Chondrocyte (in vitro differentiated cells): ENCODE data around the gene NFASC. TPM values are rescaled to one million over a fixed set of nuclear protein-coding genes. Genes with fewer than 3 reads are reported as not detected.

Experiments used
- DNase-seq: peaks from one replicate; pipeline ENCODE4 v3.0.0; 2021; ENCODE audit warnings: mixed read lengths, low spot score
- H3K27ac Mint-ChIP-seq: one replicate; pipeline ENCODE4 v1.8.0; 2021; ENCODE audit warnings: mild to moderate bottlenecking, moderate library complexity, mixed read lengths; ENCODE audit not compliant: unreplicated experiment
- H3K27me3 Mint-ChIP-seq: 2 replicates; pipeline ENCODE4 v1.8.0; 2021; ENCODE audit warnings: low read depth, mixed read lengths
- H3K36me3 Mint-ChIP-seq: 2 replicates; pipeline ENCODE4 v1.8.0; 2021; ENCODE audit warnings: low read depth, mixed read lengths
- H3K4me1 Mint-ChIP-seq: 2 replicates; pipeline ENCODE4 v1.8.0; 2021; ENCODE audit warnings: low read depth, mild to moderate bottlenecking, mixed read lengths
- H3K4me3 Mint-ChIP-seq: one replicate; pipeline ENCODE4 v1.8.0; 2021; ENCODE audit warnings: mild to moderate bottlenecking, moderate library complexity, mixed read lengths; ENCODE audit not compliant: unreplicated experiment
- H3K9me3 Mint-ChIP-seq: 2 replicates; pipeline ENCODE4 v1.8.0; 2021; ENCODE audit warnings: low read depth, mixed read lengths
- total RNA-seq: library from RNA; stranded (reverse); gene quantifications from 3 replicates; pipeline ENCODE4 v1.2.1, GENCODE V29; 2021
- TF ChIP-seq, protein P1 (sequence below): fragments of 200-600 bp; sonication (generic); IDR thresholded peaks from 2 replicates; pipeline ENCODE4 v1.5.0; 2021; ENCODE audit warnings: antibody characterized with exemption, mild to moderate bottlenecking, moderate library complexity

NFASC gene
- total RNA-seq, 1 donor from 2014 or later: 0.20 TPM

DNA sequence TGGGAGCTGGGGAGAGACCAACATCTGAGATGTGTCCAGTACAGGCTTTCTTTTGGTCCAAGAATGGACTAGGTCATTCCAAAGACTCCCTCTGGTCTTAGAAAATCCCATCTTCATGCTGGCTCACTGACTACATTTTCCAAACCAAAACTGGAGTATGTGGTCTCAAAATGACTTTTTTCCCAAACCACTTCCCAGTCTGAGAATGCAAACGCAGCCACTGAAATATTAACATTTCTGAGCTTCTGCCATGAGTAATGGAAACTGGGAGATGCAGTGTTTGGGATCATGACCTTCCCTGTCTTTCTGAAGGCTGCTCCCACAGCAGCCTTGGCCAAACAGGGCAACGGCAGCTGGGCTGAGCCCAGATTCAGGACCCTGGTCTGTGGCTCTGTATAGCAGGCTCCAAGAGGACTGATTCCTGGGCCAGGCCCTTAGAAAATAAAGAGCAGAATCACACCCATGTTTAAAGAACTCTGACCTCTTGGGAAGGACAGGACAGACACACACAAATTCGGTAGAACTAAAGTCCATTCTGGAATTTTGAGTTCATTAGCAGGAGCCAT is 110.3 kb downstream of the NFASC start:
- Mint-ChIP-seq H3K36me3 (no peaks in the 10 kb centered on the region), H3K4me1 (peaks cover 21% of the 10 kb centered on the region), H3K9me3 (no peaks in the 10 kb centered on the region), H3K27ac (peak overlapping the region; percentile 67), H3K4me3 (no peak overlapping the region), H3K27me3 (peaks cover 10% of the 10 kb centered on the region)
- no peak for DNase-seq
- TF ChIP-seq, protein P1, sequence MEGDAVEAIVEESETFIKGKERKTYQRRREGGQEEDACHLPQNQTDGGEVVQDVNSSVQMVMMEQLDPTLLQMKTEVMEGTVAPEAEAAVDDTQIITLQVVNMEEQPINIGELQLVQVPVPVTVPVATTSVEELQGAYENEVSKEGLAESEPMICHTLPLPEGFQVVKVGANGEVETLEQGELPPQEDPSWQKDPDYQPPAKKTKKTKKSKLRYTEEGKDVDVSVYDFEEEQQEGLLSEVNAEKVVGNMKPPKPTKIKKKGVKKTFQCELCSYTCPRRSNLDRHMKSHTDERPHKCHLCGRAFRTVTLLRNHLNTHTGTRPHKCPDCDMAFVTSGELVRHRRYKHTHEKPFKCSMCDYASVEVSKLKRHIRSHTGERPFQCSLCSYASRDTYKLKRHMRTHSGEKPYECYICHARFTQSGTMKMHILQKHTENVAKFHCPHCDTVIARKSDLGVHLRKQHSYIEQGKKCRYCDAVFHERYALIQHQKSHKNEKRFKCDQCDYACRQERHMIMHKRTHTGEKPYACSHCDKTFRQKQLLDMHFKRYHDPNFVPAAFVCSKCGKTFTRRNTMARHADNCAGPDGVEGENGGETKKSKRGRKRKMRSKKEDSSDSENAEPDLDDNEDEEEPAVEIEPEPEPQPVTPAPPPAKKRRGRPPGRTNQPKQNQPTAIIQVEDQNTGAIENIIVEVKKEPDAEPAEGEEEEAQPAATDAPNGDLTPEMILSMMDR: no peak

DNA sequence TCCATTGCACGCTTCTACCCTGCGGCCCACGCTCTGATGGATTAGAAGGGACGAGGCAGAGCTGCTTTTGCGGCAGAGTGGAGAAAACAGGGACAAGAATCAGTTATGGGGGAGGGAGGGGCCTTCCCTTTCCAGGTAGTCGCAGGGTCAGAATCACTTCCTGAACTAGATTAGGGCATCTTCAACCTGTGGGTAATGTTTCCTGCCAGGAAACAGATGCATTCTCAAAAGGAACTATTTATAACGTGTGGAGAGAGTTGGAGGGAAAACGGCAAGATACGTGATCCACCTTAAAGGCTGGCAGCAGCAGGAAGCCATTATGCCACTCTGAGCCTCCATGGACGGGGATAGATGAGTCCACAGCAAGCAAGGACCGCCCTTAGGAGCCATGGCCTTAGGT is 112.5 kb downstream of the NFASC start:
- Mint-ChIP-seq H3K9me3 (no peaks in the 10 kb centered on the region), H3K4me3 (no peak overlapping the region), H3K36me3 (no peaks in the 10 kb centered on the region), H3K27me3 (peaks cover 15% of the 10 kb centered on the region), H3K4me1 (peaks cover 21% of the 10 kb centered on the region), H3K27ac (no peak overlapping the region)
- TF ChIP-seq, protein P1: no peak
- DNase-seq: no peak

DNA sequence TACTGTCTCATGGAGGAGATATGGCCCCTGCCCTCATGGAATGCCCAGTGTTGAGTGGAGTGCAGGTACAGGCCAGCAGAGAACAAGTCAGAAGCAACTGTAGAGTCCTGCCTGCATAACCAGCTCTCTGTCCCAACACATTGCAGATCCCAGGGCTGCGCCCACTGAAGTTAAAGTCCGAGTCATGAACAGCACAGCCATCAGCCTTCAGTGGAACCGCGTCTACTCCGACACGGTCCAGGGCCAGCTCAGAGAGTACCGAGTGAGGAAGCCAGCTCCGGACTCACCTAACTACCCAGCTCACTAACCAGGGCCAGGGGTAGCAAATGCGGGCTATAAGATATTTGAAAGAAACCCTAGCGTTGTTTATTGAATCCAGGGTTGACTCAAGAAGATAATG is 113.2 kb downstream of the NFASC start:
- Mint-ChIP-seq H3K4me3 (no peak overlapping the region), H3K27ac (no peak overlapping the region), H3K36me3 (no peaks in the 10 kb centered on the region), H3K9me3 (no peaks in the 10 kb centered on the region), H3K27me3 (peaks cover 15% of the 10 kb centered on the region), H3K4me1 (peaks cover 21% of the 10 kb centered on the region)
- TF ChIP-seq, protein P1: no peak
- no peak for DNase-seq

DNA sequence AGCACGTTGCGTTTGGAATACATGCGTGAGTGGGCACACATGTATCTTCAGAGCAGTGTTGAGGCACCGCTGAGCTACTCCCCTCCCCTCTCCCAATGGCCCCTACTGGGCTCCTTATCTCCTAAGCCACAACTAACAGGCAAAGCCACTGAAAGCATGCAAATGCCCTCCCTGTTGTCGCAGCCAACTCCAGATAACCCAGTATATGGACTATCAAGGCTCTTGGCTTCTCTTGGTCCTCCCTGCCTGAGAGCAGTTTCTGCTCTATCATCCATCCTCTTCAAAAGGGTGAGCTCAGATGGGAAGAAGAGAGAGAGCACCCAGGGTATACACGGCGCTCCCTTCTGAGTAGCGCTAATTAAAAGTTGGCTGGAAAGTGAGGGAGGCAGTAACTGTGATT is 113.8 kb downstream of the NFASC start:
- Mint-ChIP-seq H3K4me3 (no peak overlapping the region), H3K4me1 (peaks cover 25% of the 10 kb centered on the region), H3K36me3 (no peaks in the 10 kb centered on the region), H3K27ac (no peak overlapping the region), H3K27me3 (peaks cover 17% of the 10 kb centered on the region), H3K9me3 (no peaks in the 10 kb centered on the region)
- TF ChIP-seq, protein P1: no peak
- DNase-seq: no peak

DNA sequence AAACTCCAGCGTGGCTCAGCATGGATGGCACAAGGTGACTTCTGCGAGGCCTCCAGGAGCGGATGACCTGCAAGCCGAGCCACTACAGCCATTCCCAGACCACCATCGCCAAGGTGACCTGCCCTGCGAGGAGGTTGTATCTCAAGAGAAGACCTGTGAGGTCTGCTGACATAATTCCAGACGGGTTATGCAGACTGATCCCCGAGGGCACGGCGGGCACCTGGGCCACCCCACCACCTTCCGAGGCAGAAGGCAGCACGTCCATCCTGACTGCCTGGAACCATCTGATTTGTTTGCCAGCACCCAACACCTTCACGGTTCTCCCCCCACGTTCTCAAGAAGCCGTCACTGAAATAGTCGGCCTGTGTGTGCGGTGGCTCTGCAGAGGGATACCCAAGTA is 115.5 kb downstream of the NFASC start:
- no peak for DNase-seq
- H3K36me3 Mint-ChIP-seq: no peaks in the 10 kb centered on the region
- H3K27ac Mint-ChIP-seq: no peak overlapping the region
- H3K4me1 Mint-ChIP-seq: peaks cover 23% of the 10 kb centered on the region
- peaks cover 21% of the 10 kb centered on the region for H3K27me3 Mint-ChIP-seq
- H3K9me3 Mint-ChIP-seq: no peaks in the 10 kb centered on the region
- TF ChIP-seq, protein P1: no peak
- no peak overlapping the region for H3K4me3 Mint-ChIP-seq
